ENCODE data around the gene CLPTM1. TPM values are rescaled to one million over a fixed set of nuclear protein-coding genes. Genes with fewer than 3 reads are reported as not detected.
"Not testable (repeated sequence)": the region's sequence is repeated elsewhere in the genome, so short reads cannot be mapped to it uniquely, and the experiment has no call there.

CLPTM1 gene
- total RNA-seq, 4 donors from 2014 or later: 30.6 to 99.5 (median 64.2) TPM

DNA sequence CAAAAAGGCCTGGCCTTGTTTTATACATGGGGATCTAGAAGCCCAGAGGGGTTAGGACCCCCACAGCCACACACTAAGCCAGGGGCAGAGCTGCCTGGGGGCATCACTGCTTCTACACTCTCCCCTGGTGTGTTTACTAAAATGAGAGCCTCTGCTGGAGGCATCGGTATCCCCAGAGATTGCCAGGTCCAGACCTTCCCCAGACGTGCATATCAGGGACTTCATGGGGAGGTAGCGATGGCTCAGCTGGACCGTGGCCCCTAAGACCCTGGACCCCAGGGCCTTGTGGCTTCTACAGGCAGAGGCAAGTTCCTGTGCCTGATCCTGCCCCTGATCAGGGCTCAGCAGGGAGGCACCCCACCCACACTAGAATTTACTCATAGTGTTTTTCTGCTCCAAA lies 13.5 kb downstream of the CLPTM1 start:
- no peaks in the 10 kb centered on the region for H3K27me3 ChIP-seq
- TF ChIP-seq POLR2A (IDR thresholded peaks at IDR 0.05): no peak
- TF ChIP-seq, protein P1, sequence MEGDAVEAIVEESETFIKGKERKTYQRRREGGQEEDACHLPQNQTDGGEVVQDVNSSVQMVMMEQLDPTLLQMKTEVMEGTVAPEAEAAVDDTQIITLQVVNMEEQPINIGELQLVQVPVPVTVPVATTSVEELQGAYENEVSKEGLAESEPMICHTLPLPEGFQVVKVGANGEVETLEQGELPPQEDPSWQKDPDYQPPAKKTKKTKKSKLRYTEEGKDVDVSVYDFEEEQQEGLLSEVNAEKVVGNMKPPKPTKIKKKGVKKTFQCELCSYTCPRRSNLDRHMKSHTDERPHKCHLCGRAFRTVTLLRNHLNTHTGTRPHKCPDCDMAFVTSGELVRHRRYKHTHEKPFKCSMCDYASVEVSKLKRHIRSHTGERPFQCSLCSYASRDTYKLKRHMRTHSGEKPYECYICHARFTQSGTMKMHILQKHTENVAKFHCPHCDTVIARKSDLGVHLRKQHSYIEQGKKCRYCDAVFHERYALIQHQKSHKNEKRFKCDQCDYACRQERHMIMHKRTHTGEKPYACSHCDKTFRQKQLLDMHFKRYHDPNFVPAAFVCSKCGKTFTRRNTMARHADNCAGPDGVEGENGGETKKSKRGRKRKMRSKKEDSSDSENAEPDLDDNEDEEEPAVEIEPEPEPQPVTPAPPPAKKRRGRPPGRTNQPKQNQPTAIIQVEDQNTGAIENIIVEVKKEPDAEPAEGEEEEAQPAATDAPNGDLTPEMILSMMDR (IDR thresholded peaks at IDR 0.05): no peak
- no peaks in the 10 kb centered on the region for H3K36me3 ChIP-seq
- intact Hi-C loops (cut with DNase I; ENCODE audit: low total_unique reads): no loop called here
- no peaks in the 10 kb centered on the region for H3K4me1 ChIP-seq
- DNase-seq: no peak
- no peak overlapping the region for H3K27ac ChIP-seq
- H3K9me3 ChIP-seq: no peaks in the 10 kb centered on the region
- no peak overlapping the region for H3K4me3 ChIP-seq

DNA sequence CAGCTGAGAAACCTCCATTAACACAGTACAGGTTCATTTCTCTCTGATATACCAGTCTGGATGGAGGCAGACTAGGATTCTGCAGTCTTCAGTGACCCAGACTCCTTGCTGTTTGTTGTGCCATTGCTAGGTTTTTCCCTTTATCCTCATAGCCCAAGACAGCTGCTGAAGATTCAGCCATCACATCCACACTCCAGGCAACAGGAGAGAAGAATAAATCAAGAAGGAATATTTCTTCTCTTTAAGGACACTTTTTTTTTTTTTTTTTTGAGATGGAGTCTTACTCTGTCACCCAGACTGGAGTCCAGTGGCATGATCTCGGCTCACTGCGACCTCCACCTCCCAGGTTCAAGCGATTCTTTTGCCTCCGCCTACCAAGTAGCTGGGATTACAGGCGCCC lies 14.3 kb downstream of the CLPTM1 start:
- H3K4me1 ChIP-seq: no peaks in the 10 kb centered on the region
- H3K4me3 ChIP-seq: no peak overlapping the region
- H3K36me3 ChIP-seq: no peaks in the 10 kb centered on the region
- no peak overlapping the region for H3K27ac ChIP-seq
- no peaks in the 10 kb centered on the region for H3K9me3 ChIP-seq
- H3K27me3 ChIP-seq: no peaks in the 10 kb centered on the region
- intact Hi-C loops (cut with DNase I; ENCODE audit: low total_unique reads): no loop called here
- no peak for TF ChIP-seq POLR2A (IDR thresholded peaks at IDR 0.05)
- TF ChIP-seq, protein P1 (IDR thresholded peaks at IDR 0.05): no peak
- no peak for DNase-seq

DNA sequence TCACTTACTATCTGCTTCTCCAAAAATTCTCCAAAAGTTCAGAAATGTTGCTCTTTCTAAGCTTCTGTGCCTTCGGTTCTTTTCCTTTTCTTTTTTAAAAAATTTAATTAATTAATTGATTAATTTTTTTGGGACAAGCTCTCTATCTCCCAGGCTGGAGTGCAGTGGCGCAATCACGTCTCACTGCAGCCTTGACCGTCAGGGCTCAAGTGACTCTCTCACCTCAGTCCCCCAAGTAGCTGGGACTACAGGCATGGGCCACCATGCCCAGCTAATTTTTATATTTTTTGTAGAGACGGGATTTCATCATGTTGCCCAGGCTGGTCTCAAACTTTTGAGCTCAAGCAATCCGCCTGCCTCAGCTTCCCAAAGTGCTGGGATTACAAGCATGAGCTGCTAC lies 16.3 kb downstream of the CLPTM1 start:
- intact Hi-C loops (cut with DNase I; ENCODE audit: low total_unique reads): not testable (repeated sequence)

DNA sequence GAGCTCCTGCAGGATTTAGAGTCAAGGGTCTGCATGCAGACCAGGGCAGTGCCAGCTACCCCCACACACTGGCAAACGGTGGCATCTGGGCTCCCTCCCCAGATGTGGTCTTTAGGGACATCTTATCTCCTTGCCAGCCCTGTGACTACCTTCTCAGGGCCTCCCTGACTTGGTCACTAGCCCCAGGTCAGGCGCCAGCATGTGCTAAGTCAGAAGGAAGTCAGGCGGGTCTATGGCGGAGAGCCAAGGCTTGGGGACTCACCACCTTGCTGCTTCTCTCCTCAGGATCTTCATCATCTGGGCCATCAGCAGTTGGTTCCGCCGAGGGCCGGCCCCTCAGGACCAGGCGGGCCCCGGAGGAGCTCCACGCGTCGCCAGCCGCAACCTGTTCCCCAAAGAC lies 17.6 kb downstream of the CLPTM1 start:
- intact Hi-C loops (cut with DNase I; ENCODE audit: low total_unique reads): no loop called here
- no peaks in the 10 kb centered on the region for H3K27me3 ChIP-seq
- H3K9me3 ChIP-seq: no peaks in the 10 kb centered on the region
- no peaks in the 10 kb centered on the region for H3K36me3 ChIP-seq
- H3K4me3 ChIP-seq: no peak overlapping the region
- H3K27ac ChIP-seq: no peak overlapping the region
- H3K4me1 ChIP-seq: no peaks in the 10 kb centered on the region
- DNase-seq: no peak
- TF ChIP-seq, protein P1 (IDR thresholded peaks at IDR 0.05): no peak
- TF ChIP-seq POLR2A (IDR thresholded peaks at IDR 0.05): no peak

More for the DNA sequence above, 16.3 kb downstream of the CLPTM1 start:
- H3K9me3 ChIP-seq, H3K27ac ChIP-seq, H3K27me3 ChIP-seq, H3K36me3 ChIP-seq, DNase-seq, H3K4me3 ChIP-seq, H3K4me1 ChIP-seq: not testable (repeated sequence)

DNA sequence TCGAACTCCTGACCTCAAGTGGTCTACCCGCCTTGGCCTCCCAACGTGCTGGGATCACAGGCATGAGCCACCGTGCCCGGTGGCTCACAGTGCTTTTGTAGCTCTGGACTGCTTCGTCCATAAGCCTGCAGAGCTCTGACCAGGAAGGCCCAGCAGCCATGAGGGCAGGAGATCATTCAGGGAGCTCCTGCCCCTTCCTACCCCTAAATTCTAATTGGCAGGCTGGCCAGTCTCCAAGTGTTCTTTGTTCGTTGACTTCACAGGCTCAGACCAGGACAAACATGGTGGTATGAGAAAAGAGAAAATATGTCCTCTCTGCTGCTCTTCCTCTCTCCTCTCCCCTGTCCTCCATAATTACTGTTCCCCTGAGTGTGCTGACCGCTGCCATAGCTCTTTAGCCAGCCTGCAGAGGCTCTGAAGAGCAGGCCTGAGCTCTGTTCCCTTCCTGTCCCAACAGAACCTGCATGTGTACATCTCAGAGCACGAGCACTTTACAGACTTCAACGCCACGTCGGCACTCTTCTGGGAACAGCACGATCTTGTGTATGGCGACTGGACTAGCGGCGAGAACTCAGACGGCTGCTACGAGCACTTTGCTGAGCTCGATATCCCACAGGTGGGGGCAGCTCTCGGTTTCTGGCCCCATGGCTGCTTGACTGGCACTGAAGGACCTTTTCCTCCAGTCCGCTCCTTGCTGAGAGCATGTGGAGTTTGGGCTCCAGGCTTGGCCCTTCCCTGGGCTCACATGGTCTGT lies 19.0 kb downstream of the CLPTM1 start:
- TF ChIP-seq, protein P1 (IDR thresholded peaks at IDR 0.05): no peak
- TF ChIP-seq POLR2A (IDR thresholded peaks at IDR 0.05): no peak
- intact Hi-C loops (cut with DNase I; ENCODE audit: low total_unique reads): no loop called here
- Histone ChIP-seq H3K9me3 (no peaks in the 10 kb centered on the region), H3K36me3 (no peaks in the 10 kb centered on the region), H3K27ac (no peak overlapping the region), H3K4me3 (no peak overlapping the region), H3K4me1 (no peaks in the 10 kb centered on the region), H3K27me3 (no peaks in the 10 kb centered on the region)
- no peak for DNase-seq
